ENCODE results near the gene DTNA.
A peak's percentile ranks its signal among the peaks of the same experiment; 100 is the strongest.

DTNA gene

DNA sequence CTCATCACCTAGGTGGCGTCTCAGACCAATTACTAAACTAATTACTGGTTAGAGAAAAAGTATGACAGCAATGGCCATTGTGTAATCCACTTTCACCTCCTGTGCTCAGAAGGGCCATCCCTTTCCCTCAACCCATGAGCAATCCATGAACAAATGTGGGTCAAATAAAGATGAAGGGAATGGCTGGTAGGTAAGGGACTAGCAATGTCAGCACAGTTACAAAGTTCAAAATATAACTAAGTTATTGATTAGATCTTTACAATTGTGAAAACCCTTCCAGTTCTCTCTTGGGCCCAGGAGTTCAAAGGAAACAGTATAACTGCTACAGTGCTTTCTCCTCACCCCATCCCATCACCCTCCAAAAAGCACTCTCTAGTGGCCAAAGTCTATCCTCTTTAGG, 98.3 kb downstream of the DTNA start:
- Histone ChIP-seq H3K4ac (ENCODE audit: low read depth in 1 of 2, low read length in 2 of 2) (no peak overlapping the region), H2BK120ac (ENCODE audit: low read depth, low read length) (no peak overlapping the region), H3K27me3 (ENCODE audit: control insufficient read depth in 1 of 2, insufficient read depth in 1 of 2, low read length in 2 of 2) (no peaks in the 10 kb centered on the region), H3K14ac (ENCODE audit: low read length in 2 of 2) (no peak overlapping the region), H2BK5ac (ENCODE audit: low read depth, low read length, poor library complexity, severe bottlenecking) (no peak overlapping the region), H4K91ac (ENCODE audit: low read length) (no peak overlapping the region), H2AK5ac (ENCODE audit: low read length, severe bottlenecking) (no peak overlapping the region), H3K4me1 (ENCODE audit: control insufficient read depth, insufficient read depth, low read depth, low read length) (no peaks in the 10 kb centered on the region), H4K8ac (ENCODE audit: low read length) (no peak overlapping the region), H2AFZ (ENCODE audit: low read depth, low read length) (no peak overlapping the region), H3K27ac (ENCODE audit: low read length, poor library complexity, severe bottlenecking) (no peak overlapping the region), H3K9ac (ENCODE audit: low read length) (no peak overlapping the region), H3K4me3 (ENCODE audit: insufficient read depth in 1 of 2, low read depth in 1 of 2, low read length in 2 of 2) (no peak overlapping the region), H3K9me3 (ENCODE audit: control insufficient read depth, low read length) (no peaks in the 10 kb centered on the region), H2BK15ac (ENCODE audit: low read depth, poor library complexity, severe bottlenecking) (no peak overlapping the region), H2BK12ac (ENCODE audit: low read length in 2 of 2) (no peak overlapping the region), H3K18ac (ENCODE audit: low read depth in 1 of 2, low read length in 2 of 2) (no peak overlapping the region), H3K36me3 (ENCODE audit: control insufficient read depth in 1 of 2, insufficient read depth in 2 of 2, low read depth in 1 of 2, low read length in 2 of 2) (peaks cover 0 to 35% of the 10 kb centered on the region in 2 experiments), H3K79me1 (replicated peaks; ENCODE audit: low read length, poor library complexity, severe bottlenecking) (no peaks in the 10 kb centered on the region), H3K4me2 (ENCODE audit: low read length, poor library complexity, severe bottlenecking) (no peak overlapping the region), H3K23ac (ENCODE audit: low read length in 2 of 2) (no peak overlapping the region)
- WGBS: no CpG with 5 or more reads among the region's 1 CpG
- DNase-seq: no peak

GRCh38 chr18:34809451-34810072, 99.5 kb downstream of the DTNA start:
- no peak overlapping the region for H2BK5ac ChIP-seq (ENCODE audit: low read depth, low read length, poor library complexity, severe bottlenecking)
- no peaks in the 10 kb centered on the region for H3K9me3 ChIP-seq (ENCODE audit: control insufficient read depth, low read length)
- H4K8ac ChIP-seq (ENCODE audit: low read length): no peak overlapping the region
- no peaks in the 10 kb centered on the region for H3K4me1 ChIP-seq (ENCODE audit: control insufficient read depth, insufficient read depth, low read depth, low read length)
- no peak overlapping the region for H3K14ac ChIP-seq (ENCODE audit: low read length in 2 of 2)
- no peak overlapping the region for H4K91ac ChIP-seq (ENCODE audit: low read length)
- no peak overlapping the region for H3K23ac ChIP-seq (ENCODE audit: low read length in 2 of 2)
- no peak overlapping the region for H2BK12ac ChIP-seq (ENCODE audit: low read length in 2 of 2)
- no peak overlapping the region for H3K4me2 ChIP-seq (ENCODE audit: low read length, poor library complexity, severe bottlenecking)
- no peak overlapping the region for H2BK120ac ChIP-seq (ENCODE audit: low read depth, low read length)
- no peaks in the 10 kb centered on the region for H3K27me3 ChIP-seq (ENCODE audit: control insufficient read depth in 1 of 2, insufficient read depth in 1 of 2, low read length in 2 of 2)
- no peak overlapping the region for H2AK5ac ChIP-seq (ENCODE audit: low read length, severe bottlenecking)
- peaks cover 0 to 34% of the 10 kb centered on the region in 2 experiments for H3K36me3 ChIP-seq (ENCODE audit: control insufficient read depth in 1 of 2, insufficient read depth in 2 of 2, low read depth in 1 of 2, low read length in 2 of 2)
- H3K9ac ChIP-seq (ENCODE audit: low read length): peak overlapping the region; percentile 56
- no peak overlapping the region for H2AFZ ChIP-seq (ENCODE audit: low read depth, low read length)
- H3K4ac ChIP-seq (ENCODE audit: low read depth in 1 of 2, low read length in 2 of 2): no peak overlapping the region
- H3K79me1 ChIP-seq (replicated peaks; ENCODE audit: low read length, poor library complexity, severe bottlenecking): no peaks in the 10 kb centered on the region
- no peak overlapping the region for H3K27ac ChIP-seq (ENCODE audit: low read length, poor library complexity, severe bottlenecking)
- peak; percentile 38 for DNase-seq
- no peak overlapping the region for H3K4me3 ChIP-seq (ENCODE audit: insufficient read depth in 1 of 2, low read depth in 1 of 2, low read length in 2 of 2)
- 86% methylated on average over 3 of the region's 6 CpGs for WGBS
- H2BK15ac ChIP-seq (ENCODE audit: low read depth, poor library complexity, severe bottlenecking): no peak overlapping the region
- no peak overlapping the region for H3K18ac ChIP-seq (ENCODE audit: low read depth in 1 of 2, low read length in 2 of 2)

- H3K23ac ChIP-seq (ENCODE audit: low read length in 2 of 2): no peak overlapping the region
- H2BK15ac ChIP-seq (ENCODE audit: low read depth, poor library complexity, severe bottlenecking): no peak overlapping the region
- H3K27ac ChIP-seq (ENCODE audit: low read length, poor library complexity, severe bottlenecking): no peak overlapping the region
- H3K14ac ChIP-seq (ENCODE audit: low read length in 2 of 2): no peak overlapping the region
- no peaks in the 10 kb centered on the region for H3K27me3 ChIP-seq (ENCODE audit: control insufficient read depth in 1 of 2, insufficient read depth in 1 of 2, low read length in 2 of 2)
- H4K91ac ChIP-seq (ENCODE audit: low read length): no peak overlapping the region
- H3K4me3 ChIP-seq (ENCODE audit: insufficient read depth in 1 of 2, low read depth in 1 of 2, low read length in 2 of 2): no peak overlapping the region
- WGBS: 100% methylated on average over 3 of the region's 6 CpGs
- peaks cover 0 to 74% of the 10 kb centered on the region in 2 experiments for H3K36me3 ChIP-seq (ENCODE audit: control insufficient read depth in 1 of 2, insufficient read depth in 2 of 2, low read depth in 1 of 2, low read length in 2 of 2)
- H2BK5ac ChIP-seq (ENCODE audit: low read depth, low read length, poor library complexity, severe bottlenecking): no peak overlapping the region
- H3K9ac ChIP-seq (ENCODE audit: low read length): no peak overlapping the region
- H4K8ac ChIP-seq (ENCODE audit: low read length): no peak overlapping the region
- H3K4ac ChIP-seq (ENCODE audit: low read depth in 1 of 2, low read length in 2 of 2): no peak overlapping the region
- H3K9me3 ChIP-seq (ENCODE audit: control insufficient read depth, low read length): no peaks in the 10 kb centered on the region
- H2AFZ ChIP-seq (ENCODE audit: low read depth, low read length): no peak overlapping the region
- no peak overlapping the region for H3K4me2 ChIP-seq (ENCODE audit: low read length, poor library complexity, severe bottlenecking)
- no peak overlapping the region for H2BK12ac ChIP-seq (ENCODE audit: low read length in 2 of 2)
- no peak overlapping the region for H2AK5ac ChIP-seq (ENCODE audit: low read length, severe bottlenecking)
- no peak for DNase-seq
- no peak overlapping the region for H2BK120ac ChIP-seq (ENCODE audit: low read depth, low read length)
- H3K18ac ChIP-seq (ENCODE audit: low read depth in 1 of 2, low read length in 2 of 2): no peak overlapping the region
- H3K79me1 ChIP-seq (replicated peaks; ENCODE audit: low read length, poor library complexity, severe bottlenecking): no peaks in the 10 kb centered on the region
- no peaks in the 10 kb centered on the region for H3K4me1 ChIP-seq (ENCODE audit: control insufficient read depth, insufficient read depth, low read depth, low read length)
Observed at GRCh38 chr18:34816183-34816582, 106.1 kb downstream of the DTNA start.

DNA sequence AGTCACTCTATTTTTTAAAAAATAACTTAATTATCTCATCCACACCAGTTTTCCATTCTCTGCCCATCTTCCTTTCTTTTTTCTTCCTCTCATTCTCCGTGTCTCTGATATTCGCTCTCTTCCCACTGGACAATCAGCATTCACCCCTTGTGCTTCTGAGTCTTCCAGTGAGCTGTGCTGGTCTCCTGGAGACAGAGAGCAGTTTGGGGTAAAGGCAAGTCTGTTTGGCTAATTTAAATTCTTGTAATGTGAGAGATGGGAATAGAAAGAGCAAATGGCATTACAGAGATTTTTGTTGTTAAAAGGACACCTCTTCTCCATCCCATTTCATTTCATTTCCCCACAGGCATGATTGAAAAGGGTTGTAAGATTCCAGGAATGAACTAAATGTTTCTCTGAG, 107.5 kb downstream of the DTNA start:
- H2BK15ac ChIP-seq (ENCODE audit: low read depth, poor library complexity, severe bottlenecking): no peak overlapping the region
- no peak overlapping the region for H2BK5ac ChIP-seq (ENCODE audit: low read depth, low read length, poor library complexity, severe bottlenecking)
- H2AK5ac ChIP-seq (ENCODE audit: low read length, severe bottlenecking): no peak overlapping the region
- H3K27me3 ChIP-seq (ENCODE audit: control insufficient read depth in 1 of 2, insufficient read depth in 1 of 2, low read length in 2 of 2): no peaks in the 10 kb centered on the region
- H3K79me1 ChIP-seq (replicated peaks; ENCODE audit: low read length, poor library complexity, severe bottlenecking): no peaks in the 10 kb centered on the region
- H2BK120ac ChIP-seq (ENCODE audit: low read depth, low read length): no peak overlapping the region
- no peak overlapping the region for H4K91ac ChIP-seq (ENCODE audit: low read length)
- WGBS: 100% methylated on average over 2 of the region's 2 CpGs
- H3K27ac ChIP-seq (ENCODE audit: low read length, poor library complexity, severe bottlenecking): no peak overlapping the region
- no peak overlapping the region for H4K8ac ChIP-seq (ENCODE audit: low read length)
- peaks cover 0 to 77% of the 10 kb centered on the region in 2 experiments for H3K36me3 ChIP-seq (ENCODE audit: control insufficient read depth in 1 of 2, insufficient read depth in 2 of 2, low read depth in 1 of 2, low read length in 2 of 2)
- no peak overlapping the region for H3K4me3 ChIP-seq (ENCODE audit: insufficient read depth in 1 of 2, low read depth in 1 of 2, low read length in 2 of 2)
- no peaks in the 10 kb centered on the region for H3K4me1 ChIP-seq (ENCODE audit: control insufficient read depth, insufficient read depth, low read depth, low read length)
- no peak for DNase-seq
- no peak overlapping the region for H3K4me2 ChIP-seq (ENCODE audit: low read length, poor library complexity, severe bottlenecking)
- H3K18ac ChIP-seq (ENCODE audit: low read depth in 1 of 2, low read length in 2 of 2): no peak overlapping the region
- H3K4ac ChIP-seq (ENCODE audit: low read depth in 1 of 2, low read length in 2 of 2): no peak overlapping the region
- H3K9ac ChIP-seq (ENCODE audit: low read length): no peak overlapping the region
- no peak overlapping the region for H2BK12ac ChIP-seq (ENCODE audit: low read length in 2 of 2)
- no peak overlapping the region for H2AFZ ChIP-seq (ENCODE audit: low read depth, low read length)
- H3K9me3 ChIP-seq (ENCODE audit: control insufficient read depth, low read length): no peaks in the 10 kb centered on the region
- H3K23ac ChIP-seq (ENCODE audit: low read length in 2 of 2): no peak overlapping the region
- H3K14ac ChIP-seq (ENCODE audit: low read length in 2 of 2): no peak overlapping the region
